ENCODE results near the gene TRPM2.
"Not testable (repeated sequence)": the region's sequence is repeated elsewhere in the genome, so short reads cannot be mapped to it uniquely, and the experiment has no call there.

The TRPM2 gene

GRCh38 chr21:44356160-44356559 is 2.7 kb downstream of the TRPM2 start:
- DNase-seq = no peak

GRCh38 chr21:44356636-44357035 is 3.2 kb downstream of the TRPM2 start:
- no peak for DNase-seq

- DNase-seq = no peak
These were observed 3.8 kb downstream of the TRPM2 start for GRCh38 chr21:44357064-44357837.

GRCh38 chr21:44359396-44359795 is 6.0 kb downstream of the TRPM2 start:
- DNase-seq = no peak

GRCh38 chr21:44360159-44360558 is 6.7 kb downstream of the TRPM2 start:
- DNase-seq = peak; percentile 67

- DNase-seq = not testable (repeated sequence)
These were observed 8.5 kb downstream of the TRPM2 start for GRCh38 chr21:44361903-44362302.

GRCh38 chr21:44363278-44363677 is 9.9 kb downstream of the TRPM2 start:
- DNase-seq = no peak

- DNase-seq = no peak
These were observed 11.0 kb downstream of the TRPM2 start for GRCh38 chr21:44364151-44365053.

GRCh38 chr21:44365251-44365966 is 12.0 kb downstream of the TRPM2 start:
- DNase-seq = no peak

- DNase-seq = no peak
These were observed 12.7 kb downstream of the TRPM2 start for GRCh38 chr21:44365967-44366585.

GRCh38 chr21:44366586-44367211 is 13.3 kb downstream of the TRPM2 start:
- DNase-seq = no peak

GRCh38 chr21:44368711-44369446 is 15.5 kb downstream of the TRPM2 start:
- DNase-seq = no peak

- DNase-seq = no peak
These were observed 16.8 kb downstream of the TRPM2 start for GRCh38 chr21:44370027-44370735.

- DNase-seq = no peak
These were observed 17.5 kb downstream of the TRPM2 start for GRCh38 chr21:44370786-44371410.

- DNase-seq = no peak
These were observed 18.2 kb downstream of the TRPM2 start for GRCh38 chr21:44371596-44371995.

GRCh38 chr21:44372616-44373015 is 19.2 kb downstream of the TRPM2 start:
- no peak for DNase-seq

GRCh38 chr21:44374601-44375280 is 21.3 kb downstream of the TRPM2 start:
- DNase-seq = no peak

- no peak for DNase-seq
These were observed 21.8 kb downstream of the TRPM2 start for GRCh38 chr21:44375281-44375651.

- no peak for DNase-seq
These were observed 22.4 kb downstream of the TRPM2 start for GRCh38 chr21:44375761-44376241.

- DNase-seq = no peak
These were observed 23.2 kb downstream of the TRPM2 start for GRCh38 chr21:44376606-44377005.

All from SIG-M5 (cell line).